ENCODE data around the gene ART4. TPM values are rescaled to one million over a fixed set of nuclear protein-coding genes. Genes with fewer than 3 reads are reported as not detected.

ART4 gene
- total RNA-seq, 1 experiment from 2014 or later, result not detected

GRCh38 chr12:14776236-14776961 is 66.9 kb downstream of the ART4 start (continued):
- TF ChIP-seq E2F1 (CRISPR knock-in tag; IDR thresholded peaks at IDR 0.05), result no peak
- TF ChIP-seq MAX (CRISPR knock-in tag; IDR thresholded peaks at IDR 0.05), result no peak
- no peak for TF ChIP-seq ERG (CRISPR knock-in tag; IDR thresholded peaks at IDR 0.05)
- TF ChIP-seq RELA (CRISPR knock-in tag; IDR thresholded peaks at IDR 0.05; ENCODE audit: borderline replicate concordance), result no peak
- no peak for TF ChIP-seq CREB1 (CRISPR knock-in tag; IDR thresholded peaks at IDR 0.05)

- POLR2A ChIA-PET, result interaction anchor here (1.4 kb wide), 1 partner anchor 8 kb away, joined by 3 read pairs; no protein-coding TSS in a partner anchor
- H3K27ac Mint-ChIP-seq, result no peak overlapping the region
- ATAC-seq (no peak), DNase-seq (ENCODE audit: low spot score) (no peak)
- H3K9me3 Mint-ChIP-seq, result no peaks in the 10 kb centered on the region
- H3K27me3 Mint-ChIP-seq (ENCODE audit: low read depth), result no peaks in the 10 kb centered on the region; the same call in 1 of the 2 replicates
- CTCF ChIA-PET, result interaction anchor here (0.9 to 2.0 kb wide), 2 partner anchors 20 to 59 kb away, joined by 3 to 8 read pairs; no protein-coding TSS in a partner anchor
- peaks cover 3% of the 10 kb centered on the region; the same call in 1 of the 2 replicates for H3K36me3 Mint-ChIP-seq
- peak overlapping the region; percentile 99 for H3K4me3 Mint-ChIP-seq
- TF ChIP-seq ZSCAN18 (CRISPR knock-in tag; IDR thresholded peaks at IDR 0.05) (no peak), ZBTB43 (CRISPR knock-in tag; IDR thresholded peaks at IDR 0.05) (no peak), ZNF232 (CRISPR knock-in tag; IDR thresholded peaks at IDR 0.05) (no peak), CTCF (IDR thresholded peaks at IDR 0.05) (no peak), ZNF317 (CRISPR knock-in tag; IDR thresholded peaks at IDR 0.05; ENCODE audit: borderline replicate concordance, low read depth) (no peak), FOXK1 (CRISPR knock-in tag; IDR thresholded peaks at IDR 0.05) (no peak), ZNF263 (CRISPR knock-in tag; IDR thresholded peaks at IDR 0.05; ENCODE audit: low read depth) (no peak), STAT6 (CRISPR knock-in tag; conservative IDR thresholded peaks at IDR 0.05; ENCODE audit: low read depth) (no peak), MAX (CRISPR knock-in tag; IDR thresholded peaks at IDR 0.05) (no peak), NFATC4 (CRISPR knock-in tag; IDR thresholded peaks at IDR 0.05) (no peak), MYBL2 (CRISPR knock-in tag; IDR thresholded peaks at IDR 0.05) (no peak)
- peaks cover 35% of the 10 kb centered on the region for H3K4me1 Mint-ChIP-seq
These were observed 67.7 kb downstream of the ART4 start for GRCh38 chr12:14775636-14775980.

Other genes starting within 250 kb of the ART4 start
- gene GUCY2C, start 146.9 kb downstream of the ART4 start, total RNA-seq (2021), result 3.4 to 4.3 TPM (median 3.9 TPM) in 3 replicates
- 98.4 to 111 TPM (median 102 TPM) in 3 replicates for gene WBP11, start 40.0 kb downstream of the ART4 start, total RNA-seq (2021)
- gene C12orf60, start 39.9 kb downstream of the ART4 start, total RNA-seq (2021), result 1.3 to 2.0 TPM (median 1.8 TPM) in 3 replicates
- not detected in 3 replicates for gene SMCO3, start 29.3 kb downstream of the ART4 start, total RNA-seq (2021)
- 0.32 to 0.96 TPM (median 0.66 TPM) in 3 replicates for gene MGP, start 42.3 kb upstream of the ART4 start, total RNA-seq (2021)
- 0.09 to 0.14 TPM in 2 of 3 replicates, not detected in the other for gene ERP27, start 95.0 kb upstream of the ART4 start, total RNA-seq (2021)
- 0.80 to 2.3 TPM (median 1.6 TPM) in 3 replicates for gene ARHGDIB, start 118.1 kb upstream of the ART4 start, total RNA-seq (2021)
- not detected in 3 replicates for gene PDE6H, start 129.5 kb upstream of the ART4 start, total RNA-seq (2021)